HG03095 (cell line): Measurements from ENCODE around the gene ERP29.
"Not testable (repeated sequence)": the region's sequence is repeated elsewhere in the genome, so short reads cannot be mapped to it uniquely, and the experiment has no call there.

Source experiments
- ATAC-seq: cut with Tn5 transposase; IDR thresholded peaks from one replicate; pipeline ENCODE4 v1.9.1; 2021; ENCODE audit warnings: moderate library complexity; ENCODE audit not compliant: unreplicated experiment

Gene ERP29

DNA sequence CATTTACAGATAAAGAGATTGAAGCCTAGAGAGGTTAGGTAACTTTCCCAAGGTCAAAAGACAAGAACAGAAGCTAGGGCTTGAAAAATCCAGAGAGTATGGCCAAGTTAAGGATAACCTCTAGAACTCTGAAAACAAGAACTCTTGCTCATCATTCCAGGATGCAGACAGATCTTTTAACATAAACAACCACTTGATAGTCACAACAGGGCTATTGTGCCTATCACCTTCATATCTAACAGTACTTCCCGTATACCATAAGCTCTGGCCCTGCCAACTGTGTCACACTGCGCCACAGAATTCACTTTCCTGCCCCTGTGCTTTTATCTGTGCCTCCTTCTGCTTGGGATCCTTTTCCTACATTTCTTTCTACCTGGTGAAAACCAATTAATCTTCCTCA is 18.2 kb downstream of the ERP29 start:
- no peak for ATAC-seq

DNA sequence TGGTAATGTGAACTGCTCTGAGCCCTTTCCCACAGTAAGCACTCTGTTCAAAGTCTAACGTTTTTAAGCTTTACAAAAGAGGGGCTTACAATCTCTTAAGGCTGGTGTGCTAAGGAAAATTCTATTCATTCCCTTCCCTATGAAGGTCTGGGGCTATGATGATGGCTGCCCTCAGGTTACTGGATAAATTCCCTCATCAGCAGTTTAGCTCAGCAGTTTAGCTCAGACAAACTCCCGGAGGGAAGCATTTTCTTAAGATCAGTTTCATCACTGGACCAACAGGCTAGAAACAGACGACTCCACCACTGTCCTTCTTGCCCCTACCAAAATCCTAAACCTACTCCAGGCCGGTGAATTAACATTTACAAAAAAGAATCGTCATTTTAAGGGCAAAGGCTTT is 19.1 kb downstream of the ERP29 start:
- ATAC-seq: no peak

DNA sequence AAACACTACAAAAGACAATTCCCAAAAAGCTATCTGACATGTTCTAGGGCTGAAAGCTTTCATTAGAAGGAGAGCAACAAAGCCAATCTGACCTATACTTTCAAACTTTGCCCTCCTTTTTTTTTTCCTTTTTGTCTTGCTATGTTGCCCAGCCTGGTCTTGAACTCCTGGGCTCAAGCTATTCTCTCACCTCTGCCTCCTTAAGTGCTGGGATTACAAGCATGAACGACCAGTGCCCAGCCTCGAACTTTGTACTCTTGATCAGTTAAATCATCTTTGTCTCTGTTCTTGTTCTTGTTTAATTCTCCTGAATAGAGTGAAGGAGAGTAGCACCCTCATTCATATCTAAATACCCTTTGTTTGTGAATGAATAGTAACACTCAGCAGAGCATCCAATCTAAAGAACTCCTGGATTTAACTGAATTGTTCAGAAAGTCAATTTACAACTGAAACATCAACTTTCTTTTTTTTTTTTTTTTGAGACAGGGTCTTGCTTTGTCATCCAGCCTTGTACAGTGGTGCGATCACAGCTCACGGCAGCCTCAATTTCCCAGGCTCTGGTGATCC is 22.1 kb downstream of the ERP29 start:
- ATAC-seq: no peak

DNA sequence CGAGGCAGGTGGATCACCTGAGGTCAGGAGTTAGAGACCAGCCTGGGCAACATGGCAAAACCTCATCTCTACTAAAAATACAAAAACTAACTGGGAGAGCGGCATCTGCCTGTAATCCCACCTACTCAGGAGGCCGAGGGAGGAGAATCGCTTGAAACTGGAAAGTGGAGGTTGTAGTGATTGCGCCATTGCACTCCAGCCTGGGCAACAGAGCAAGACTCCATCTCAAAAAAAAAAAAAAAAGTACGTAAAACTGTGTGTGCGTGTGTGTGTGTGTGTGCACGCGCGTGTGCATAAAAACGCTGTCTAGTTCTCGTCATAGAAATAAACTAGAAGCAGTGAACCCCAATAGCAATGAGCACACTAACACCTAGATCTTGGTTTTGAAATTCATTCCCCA is 23.4 kb downstream of the ERP29 start:
- ATAC-seq: not testable (repeated sequence)

DNA sequence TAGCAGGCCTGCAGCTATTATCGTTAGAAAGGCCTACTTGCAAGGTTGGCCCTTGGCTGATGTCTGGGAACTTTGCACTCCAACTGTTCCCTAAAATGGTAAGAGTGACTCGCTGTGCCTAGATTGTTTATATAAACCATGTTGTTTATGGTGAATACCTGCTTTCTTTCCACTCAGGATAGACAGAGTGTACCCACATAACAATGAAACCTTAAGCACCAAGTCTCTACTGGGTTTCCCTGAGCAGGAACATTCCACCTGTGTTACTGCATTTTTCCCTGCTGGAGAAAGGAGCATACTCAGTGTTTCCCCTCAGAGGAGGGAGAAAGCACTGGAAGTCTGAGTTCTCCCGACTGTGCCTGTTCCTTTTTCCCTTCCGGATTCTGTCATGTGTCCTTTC is 32.8 kb downstream of the ERP29 start:
- ATAC-seq: no peak

DNA sequence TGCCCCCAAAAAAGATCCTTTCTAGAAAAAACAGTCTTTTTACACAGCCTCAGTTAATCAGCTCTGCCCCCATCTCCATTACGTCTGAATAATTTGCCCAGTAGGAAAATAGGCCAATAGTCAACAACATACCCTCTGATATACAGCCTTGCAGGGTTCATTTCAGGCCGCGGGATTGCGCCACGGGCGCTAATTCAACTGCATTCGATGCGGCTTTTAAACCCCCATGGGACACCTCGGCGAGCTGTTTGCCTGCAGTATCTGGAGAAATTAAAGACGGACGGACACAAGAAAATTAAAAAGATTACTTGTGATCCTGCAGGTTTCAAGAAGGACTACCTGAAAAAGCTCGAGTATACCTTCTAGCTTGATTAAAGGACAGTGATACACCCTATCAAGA is 36.1 kb downstream of the ERP29 start:
- no peak for ATAC-seq

DNA sequence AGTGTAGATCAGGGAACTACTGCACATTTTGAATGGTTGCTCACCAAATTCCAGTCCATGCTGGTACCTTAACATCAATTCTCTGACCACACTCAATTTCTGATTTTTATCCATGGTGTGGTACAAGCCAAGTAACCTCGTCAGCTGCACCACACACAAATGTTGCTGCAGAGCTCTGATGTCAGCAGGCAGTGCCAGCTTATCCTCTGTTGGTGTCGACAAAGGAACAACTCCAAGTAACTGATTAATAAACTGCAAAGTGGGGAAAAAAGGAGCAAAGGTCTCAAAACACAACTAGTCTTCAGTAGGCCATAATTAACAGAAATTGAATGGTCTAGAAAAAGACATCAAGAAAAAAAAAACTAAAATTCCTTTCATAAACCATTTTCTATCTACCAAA is 47.9 kb downstream of the ERP29 start:
- ATAC-seq: no peak

DNA sequence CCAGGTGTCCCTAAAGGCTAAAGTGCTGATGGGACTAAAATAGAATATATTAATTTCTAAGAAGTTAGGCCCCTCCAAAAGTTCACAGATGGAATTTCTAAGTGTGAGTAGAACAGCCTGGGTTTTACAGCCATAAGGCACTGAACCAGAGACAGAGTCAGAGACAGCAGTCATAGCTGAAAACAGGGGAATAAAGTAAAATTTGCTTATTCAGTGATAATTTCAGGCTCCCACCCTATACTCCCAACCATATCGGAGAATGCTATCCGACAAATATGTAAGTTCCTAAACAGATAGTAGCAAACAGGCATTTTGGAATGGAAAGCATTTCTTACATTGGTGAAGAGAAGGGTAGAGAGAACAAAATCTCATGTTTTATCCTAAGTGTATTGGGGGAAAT is 50.0 kb downstream of the ERP29 start:
- no peak for ATAC-seq

DNA sequence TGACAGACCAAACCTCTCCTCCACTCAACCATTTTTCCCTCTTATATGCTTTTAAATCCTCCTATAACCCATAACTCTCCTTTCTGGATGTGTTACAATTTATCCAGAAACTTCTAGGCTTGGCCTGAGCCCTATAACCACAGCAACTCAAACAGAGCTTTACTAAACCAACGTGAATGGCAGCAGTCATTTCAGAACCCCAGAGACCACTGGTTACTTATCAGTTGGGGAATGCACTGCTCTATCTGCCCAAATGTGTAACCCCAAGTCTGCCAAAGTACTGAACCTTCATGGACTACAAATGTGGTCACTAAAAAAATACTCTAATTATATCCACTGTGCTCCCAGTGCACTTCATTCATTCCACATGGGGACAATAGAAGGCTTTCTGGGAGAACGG is 53.3 kb downstream of the ERP29 start:
- no peak for ATAC-seq
